H9 (cell line): Measurements from ENCODE around the gene BMP5. TPM values are rescaled to one million over a fixed set of nuclear protein-coding genes. Genes with fewer than 3 reads are reported as not detected.
"Not testable (repeated sequence)": the region's sequence is repeated elsewhere in the genome, so short reads cannot be mapped to it uniquely, and the experiment has no call there.

Experiments
- DNase-seq: peaks from one replicate; pipeline ENCODE4 v3.0.0-alpha.2; 2017
- H2AFZ ChIP-seq: one replicate; pipeline ENCODE4 v1.6.1; 2013; ENCODE audit warnings: mild to moderate bottlenecking, low read length, control low read depth, moderate library complexity
- H2AK5ac ChIP-seq: 2 replicates; pipeline ENCODE4 v1.6.1; 2013; ENCODE audit warnings: low read length, control low read depth, mixed read lengths; ENCODE audit not compliant: insufficient read length
- H2BK120ac ChIP-seq: one replicate; pipeline ENCODE4 v1.6.1; 2013; ENCODE audit warnings: low read depth, mild to moderate bottlenecking, low read length, control low read depth, inconsistent platforms; ENCODE audit not compliant: poor library complexity, severe bottlenecking
- H2BK12ac ChIP-seq: 2 replicates; pipeline ENCODE4 v1.6.1; 2013; ENCODE audit warnings: low read length, control low read depth, mixed read lengths, low read depth; ENCODE audit not compliant: insufficient read length
- H2BK15ac ChIP-seq: 2 replicates; pipeline ENCODE4 v1.6.1; 2013; ENCODE audit warnings: low read depth, low read length, control low read depth
- H2BK20ac ChIP-seq: one replicate; pipeline ENCODE4 v1.6.1; 2013; ENCODE audit warnings: low read depth, mild to moderate bottlenecking, low read length, control low read depth, inconsistent platforms; ENCODE audit not compliant: poor library complexity, severe bottlenecking
- H2BK5ac ChIP-seq: 2 replicates; pipeline ENCODE4 v1.6.1; 2013; ENCODE audit warnings: low read length, control low read depth, mixed read lengths; ENCODE audit not compliant: insufficient read length
- H3K14ac ChIP-seq: 2 replicates; pipeline ENCODE4 v1.6.1; 2013; ENCODE audit warnings: low read length, control low read depth; ENCODE audit not compliant: insufficient read depth
- H3K18ac ChIP-seq: 2 replicates; pipeline ENCODE4 v1.6.1; 2013; ENCODE audit warnings: low read depth, mild to moderate bottlenecking, mixed read lengths, low read length, control low read depth; ENCODE audit not compliant: insufficient read length
- H3K23ac ChIP-seq: 2 replicates; pipeline ENCODE4 v1.6.1; 2013; ENCODE audit warnings: low read length, control low read depth, mixed read lengths, low read depth; ENCODE audit not compliant: insufficient read length
- H3K23me2 ChIP-seq: 2 replicates; pipeline ENCODE4 v1.6.1; 2013; ENCODE audit warnings: low read depth, mild to moderate bottlenecking, mixed read lengths, low read length, control low read depth; ENCODE audit not compliant: insufficient read length, poor library complexity, severe bottlenecking
- H3K27ac ChIP-seq: 2 replicates; pipeline ENCODE4 v1.5.1; 2013; ENCODE audit warnings: low read length, control low read depth, mixed read lengths, low read depth; ENCODE audit not compliant: insufficient read length
- H3K27me3 ChIP-seq: 2 replicates; pipeline ENCODE4 v1.6.1; 2013; ENCODE audit warnings: low read length, control low read depth, inconsistent platforms; ENCODE audit not compliant: insufficient read depth
- H3K4ac ChIP-seq: 2 replicates; pipeline ENCODE4 v1.6.1; 2013; ENCODE audit warnings: low read depth, mild to moderate bottlenecking, control low read depth, inconsistent platforms, low read length, moderate library complexity
- H3K4me1 ChIP-seq: 2 replicates; pipeline ENCODE4 v1.6.1; 2013; ENCODE audit warnings: low read length, control low read depth, inconsistent platforms; ENCODE audit not compliant: insufficient read depth
- H3K4me2 ChIP-seq: 2 replicates; pipeline ENCODE4 v1.6.1; 2013; ENCODE audit warnings: low read length, control low read depth, mixed read lengths; ENCODE audit not compliant: insufficient read length, insufficient read depth
- H3K56ac ChIP-seq: 2 replicates; pipeline ENCODE4 v1.6.1; 2013; ENCODE audit warnings: low read depth, mild to moderate bottlenecking, mixed read lengths, low read length, control low read depth; ENCODE audit not compliant: insufficient read length
- H3K79me1 ChIP-seq: 2 replicates; pipeline ENCODE4 v1.6.1; 2013; ENCODE audit warnings: low read depth, mild to moderate bottlenecking, moderate library complexity, low read length, control low read depth, inconsistent platforms; ENCODE audit not compliant: insufficient read depth, poor library complexity, severe bottlenecking
- H3K79me2 ChIP-seq: 2 replicates; pipeline ENCODE4 v1.6.1; 2013; ENCODE audit warnings: low read length, control low read depth, inconsistent platforms; ENCODE audit not compliant: insufficient read depth
- H3K9ac ChIP-seq: 2 replicates; pipeline ENCODE4 v1.6.1; 2013; ENCODE audit warnings: low read length, control low read depth, mixed read lengths; ENCODE audit not compliant: insufficient read length; ENCODE audit errors: extremely low read depth
- H3K9me3 ChIP-seq: one replicate; pipeline ENCODE4 v1.6.1; 2013; ENCODE audit warnings: low read depth, low read length, inconsistent platforms; ENCODE audit not compliant: control insufficient read depth
- H3T11ph ChIP-seq: one replicate; pipeline ENCODE4 v1.6.1; 2013; ENCODE audit warnings: mild to moderate bottlenecking, low read length, control low read depth, inconsistent platforms
- H4K20me1 ChIP-seq: one replicate; pipeline ENCODE4 v1.6.1; 2013; ENCODE audit not compliant: control insufficient read depth, insufficient read length, insufficient read depth
- H4K5ac ChIP-seq: 2 replicates; pipeline ENCODE4 v1.6.1; 2013; ENCODE audit warnings: low read depth, mild to moderate bottlenecking, mixed read lengths, low read length, control low read depth; ENCODE audit not compliant: insufficient read length
- H4K8ac ChIP-seq: replicated peaks from 2 replicates; pipeline ENCODE4 v1.6.1; 2013; ENCODE audit warnings: low read length, control low read depth, mixed read lengths, low read depth; ENCODE audit not compliant: insufficient read length
- H4K91ac ChIP-seq: 2 replicates; pipeline ENCODE4 v1.6.1; 2013; ENCODE audit warnings: low read depth, mild to moderate bottlenecking, moderate library complexity, mixed read lengths, low read length, control low read depth; ENCODE audit not compliant: insufficient read length
- H3K27ac Mint-ChIP-seq, 3 experiments: 2 replicates in 2 of 3; 3 replicates in 1 of 3; pipeline ENCODE4 v1.8.0; 2020 to 2021; ENCODE audit warnings: mixed read lengths in 3 of 3, mild to moderate bottlenecking in 1 of 3, moderate library complexity in 1 of 3
- H3K27me3 Mint-ChIP-seq: 2 replicates; pipeline ENCODE4 v1.8.0; 2021; ENCODE audit warnings: low read depth, mild to moderate bottlenecking, moderate library complexity, mixed read lengths
- H3K36me3 Mint-ChIP-seq, 3 experiments: 2 replicates in 2 of 3; 3 replicates in 1 of 3; pipeline ENCODE4 v1.8.0; 2020 to 2021; ENCODE audit warnings: low read depth in 3 of 3, mixed read lengths in 3 of 3; ENCODE audit not compliant: insufficient read depth in 1 of 3
- H3K4me1 Mint-ChIP-seq, 2 experiments: 2 replicates each; pipeline ENCODE4 v1.8.0; 2020; ENCODE audit warnings: mixed read lengths in 2 of 2
- H3K4me3 Mint-ChIP-seq, 2 experiments: 2 replicates in 1 of 2; 3 replicates in 1 of 2; pipeline ENCODE4 v1.8.0; 2020 to 2021; ENCODE audit warnings: mild to moderate bottlenecking in 2 of 2, mixed read lengths in 2 of 2, moderate library complexity in 1 of 2
- H3K9me3 Mint-ChIP-seq, 2 experiments: 2 replicates in 1 of 2; 3 replicates in 1 of 2; pipeline ENCODE4 v1.8.0; 2020; ENCODE audit warnings: mild to moderate bottlenecking in 2 of 2, mixed read lengths in 2 of 2, moderate library complexity in 1 of 2
- WGBS: extraction: QIAGEN DNeasy Blood & Tissue Kit; methylation state at CpG from one replicate; pipeline ENCODE4 v1.1.7; 2013; ENCODE audit warnings: missing lambda C conversion rate, low lambda C conversion rate, mixed read lengths; ENCODE audit not compliant: insufficient read length; ENCODE audit errors: extremely low coverage; 5-methylcytosine and 5-hydroxymethylcytosine counted together
- total RNA-seq: library from RNA; stranded (reverse); gene quantifications from 2 replicates; pipeline ENCODE4 v1.2.1, GENCODE V29; 2021

The BMP5 gene
- total RNA-seq, 1 experiment from 2014 or later: not detected

GRCh38 chr6:55909911-55910310 lies 34.5 kb upstream of the BMP5 start:
- peaks cover 0 to 12% (median 3%) of the 10 kb centered on the region in 3 experiments; a peak in 4 of 7 replicates for H3K36me3 Mint-ChIP-seq
- no CpG with 5 or more reads among the region's 26 CpGs for whole genome bisulfite sequencing

More at GRCh38 chr6:55909911-55910310, 34.5 kb upstream of the BMP5 start:
- not testable (repeated sequence) for H3K4me2 ChIP-seq, H3K14ac ChIP-seq, H4K20me1 ChIP-seq, H3K4ac ChIP-seq, H3K9me3 ChIP-seq, H2BK12ac ChIP-seq, H4K5ac ChIP-seq, H3T11ph ChIP-seq, H3K27ac ChIP-seq, H2AFZ ChIP-seq, H2BK5ac ChIP-seq, H2AK5ac ChIP-seq, H3K9ac ChIP-seq, H3K27me3 Mint-ChIP-seq, H3K27ac Mint-ChIP-seq, H3K23me2 ChIP-seq, H3K4me1 ChIP-seq, H3K27me3 ChIP-seq, H2BK15ac ChIP-seq, H3K18ac ChIP-seq, DNase-seq, H3K79me1 ChIP-seq, H2BK120ac ChIP-seq, H2BK20ac ChIP-seq, H4K8ac ChIP-seq, H3K79me2 ChIP-seq, H3K4me3 Mint-ChIP-seq, H3K23ac ChIP-seq, H4K91ac ChIP-seq, H3K56ac ChIP-seq
- Mint-ChIP-seq H3K9me3 (peaks cover 12 to 14% of the 10 kb centered on the region in 2 experiments; a peak in 4 of 5 replicates), H3K4me1 (peaks cover 8 to 11% of the 10 kb centered on the region in 2 experiments)
